Ishikawa (cell line): Measurements from ENCODE around the gene ECE2.

ENCODE experiments used
- CEBPB ChIP-seq: IDR thresholded peaks from 2 replicates; pipeline ENCODE4 v1.6.1; 2012
- CREB1 ChIP-seq: IDR thresholded peaks from 2 replicates; pipeline ENCODE4 v1.6.1; 2012; ENCODE audit warnings: low read depth
- EGR1 ChIP-seq: IDR thresholded peaks from 2 replicates; pipeline ENCODE4 v1.6.1; 2012
- EP300 ChIP-seq: IDR thresholded peaks from 2 replicates; pipeline ENCODE4 v1.6.1; 2012; ENCODE audit warnings: borderline replicate concordance
- FOXM1 ChIP-seq: IDR thresholded peaks from 2 replicates; pipeline ENCODE4 v1.6.1; 2012; ENCODE audit warnings: low read depth, borderline replicate concordance
- NFIC ChIP-seq: IDR thresholded peaks from 2 replicates; pipeline ENCODE4 v1.6.1; 2012
- RAD21 ChIP-seq: IDR thresholded peaks from 2 replicates; pipeline ENCODE4 v1.6.1; 2012; ENCODE audit warnings: low read depth
- TAF1 ChIP-seq: IDR thresholded peaks from 2 replicates; pipeline ENCODE4 v1.6.1; 2012; ENCODE audit warnings: low read depth, mild to moderate bottlenecking
- TCF12 ChIP-seq: IDR thresholded peaks from 2 replicates; pipeline ENCODE4 v1.6.1; 2012; ENCODE audit warnings: low read depth
- TEAD4 ChIP-seq: IDR thresholded peaks from 2 replicates; pipeline ENCODE4 v1.6.1; 2012
- YY1 ChIP-seq: IDR thresholded peaks from 2 replicates; pipeline ENCODE4 v1.6.1; 2012; ENCODE audit warnings: low read depth
- ZBTB7A ChIP-seq: IDR thresholded peaks from 2 replicates; pipeline ENCODE4 v1.6.1; 2012; ENCODE audit warnings: low read depth
- TF ChIP-seq, protein P1 (sequence below): IDR thresholded peaks from 2 replicates; pipeline ENCODE4 v1.6.1; 2012
- TF ChIP-seq, protein P2 (sequence below): IDR thresholded peaks from 2 replicates; pipeline ENCODE4 v1.6.1; 2012; ENCODE audit warnings: low read depth, mild to moderate bottlenecking
- TF ChIP-seq, protein P3 (sequence below): IDR thresholded peaks from 2 replicates; pipeline ENCODE4 v1.6.1; 2012

The ECE2 gene

DNA sequence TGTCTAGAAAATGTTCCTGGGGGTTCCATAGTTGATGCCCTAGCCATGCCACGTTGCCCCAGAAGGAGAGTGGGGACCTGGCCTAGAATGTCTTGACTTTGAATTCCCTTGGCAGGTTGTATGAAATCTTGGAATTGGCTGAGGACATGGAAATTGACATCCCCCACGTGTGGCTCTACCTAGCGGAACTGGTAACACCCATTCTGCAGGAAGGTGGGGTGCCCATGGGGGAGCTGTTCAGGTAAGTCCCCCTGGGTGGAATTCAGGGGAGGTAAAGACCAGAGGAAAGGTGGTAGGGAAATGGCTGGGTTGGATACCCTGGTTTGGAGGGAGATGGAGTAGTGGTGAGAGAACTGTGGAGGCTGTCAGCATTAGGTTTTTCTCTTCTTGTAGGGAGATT lies 52.7 kb downstream of the ECE2 start:
- no peak for TF ChIP-seq YY1
- TF ChIP-seq EGR1: no peak

DNA sequence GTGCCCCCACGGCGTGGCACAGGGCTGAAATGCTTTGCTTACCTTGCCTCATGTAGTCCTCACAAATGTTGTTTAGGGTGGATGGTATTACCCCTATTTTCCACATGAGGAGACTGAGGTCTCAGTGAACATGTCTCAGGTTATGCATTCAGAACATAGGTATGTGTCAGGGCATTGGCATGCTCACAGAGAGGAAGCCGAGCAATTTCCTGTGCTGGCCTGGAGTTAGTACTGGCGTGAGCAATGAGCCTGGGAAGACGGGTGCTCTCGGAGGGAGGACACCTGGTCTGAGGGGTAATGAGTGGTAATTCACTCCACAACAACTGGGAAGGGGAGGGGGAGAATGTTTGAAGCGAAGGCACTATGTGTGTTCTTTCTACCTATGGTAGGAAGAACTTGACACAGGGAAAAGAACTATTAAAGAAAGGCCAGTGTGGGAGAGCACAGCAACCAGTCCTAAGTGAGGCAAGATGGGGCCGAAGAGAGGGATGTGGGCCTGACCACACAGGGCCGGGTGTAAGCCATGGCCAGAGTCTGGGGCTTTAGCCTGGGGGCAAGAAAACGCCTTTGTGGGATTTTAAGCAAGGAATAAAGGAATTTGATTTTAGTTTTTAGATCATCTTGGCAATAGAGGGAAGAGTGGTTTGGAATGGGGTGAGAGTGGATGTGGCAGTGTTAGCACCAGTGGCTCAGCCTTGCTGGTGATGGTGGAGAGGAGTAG lies 56.7 kb downstream of the ECE2 start:
- TF ChIP-seq YY1 (no peak), NFIC (no peak)

DNA sequence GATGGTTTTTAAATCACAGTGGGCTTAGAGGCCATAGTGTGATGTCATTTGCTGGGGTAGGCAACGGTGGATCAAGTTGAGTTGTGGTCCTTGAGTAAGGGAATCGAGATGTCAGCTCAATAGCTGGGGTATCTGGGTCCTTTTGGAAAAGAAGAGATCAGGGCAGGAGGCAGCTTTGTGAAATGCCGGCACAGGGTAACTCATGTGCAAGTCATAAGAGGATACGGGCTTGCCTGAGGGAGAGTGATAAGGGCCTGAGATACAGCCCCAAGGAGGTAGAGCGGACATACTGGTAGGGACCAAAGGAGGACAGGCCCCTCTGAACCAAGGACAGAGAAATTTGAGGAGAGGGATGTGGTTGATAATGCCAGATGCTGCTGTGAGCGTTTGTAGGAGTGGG lies 57.4 kb downstream of the ECE2 start:
- TF ChIP-seq RAD21 (no peak), YY1 (no peak), EP300 (no peak), TAF1 (no peak), EGR1 (no peak), NFIC (no peak), CREB1 (no peak)

DNA sequence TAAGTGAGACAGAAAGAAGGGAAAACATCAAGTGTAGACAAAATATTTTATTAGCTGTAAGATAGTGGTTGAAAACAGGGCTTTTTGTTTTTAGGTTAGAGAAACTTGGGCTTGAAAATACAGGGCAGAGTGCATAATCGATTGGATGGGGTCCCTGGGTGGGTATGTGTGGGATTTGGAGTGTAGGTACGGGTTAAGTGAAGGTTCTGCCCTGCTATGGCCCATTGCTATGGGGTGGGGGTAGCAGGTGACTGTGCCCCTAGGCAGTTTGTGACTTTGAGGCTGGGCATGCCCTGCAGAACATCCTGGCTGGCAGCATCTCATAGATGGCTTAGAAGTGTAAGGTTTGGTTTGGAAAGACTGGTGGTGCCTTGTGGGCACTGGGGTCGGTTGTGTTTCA lies 57.9 kb downstream of the ECE2 start:
- TF ChIP-seq CREB1 (no peak), YY1 (no peak), TEAD4 (no peak), RAD21 (no peak), NFIC (no peak)
- TF ChIP-seq, protein P1, sequence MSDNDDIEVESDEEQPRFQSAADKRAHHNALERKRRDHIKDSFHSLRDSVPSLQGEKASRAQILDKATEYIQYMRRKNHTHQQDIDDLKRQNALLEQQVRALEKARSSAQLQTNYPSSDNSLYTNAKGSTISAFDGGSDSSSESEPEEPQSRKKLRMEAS: no peak
- TF ChIP-seq, protein P2, sequence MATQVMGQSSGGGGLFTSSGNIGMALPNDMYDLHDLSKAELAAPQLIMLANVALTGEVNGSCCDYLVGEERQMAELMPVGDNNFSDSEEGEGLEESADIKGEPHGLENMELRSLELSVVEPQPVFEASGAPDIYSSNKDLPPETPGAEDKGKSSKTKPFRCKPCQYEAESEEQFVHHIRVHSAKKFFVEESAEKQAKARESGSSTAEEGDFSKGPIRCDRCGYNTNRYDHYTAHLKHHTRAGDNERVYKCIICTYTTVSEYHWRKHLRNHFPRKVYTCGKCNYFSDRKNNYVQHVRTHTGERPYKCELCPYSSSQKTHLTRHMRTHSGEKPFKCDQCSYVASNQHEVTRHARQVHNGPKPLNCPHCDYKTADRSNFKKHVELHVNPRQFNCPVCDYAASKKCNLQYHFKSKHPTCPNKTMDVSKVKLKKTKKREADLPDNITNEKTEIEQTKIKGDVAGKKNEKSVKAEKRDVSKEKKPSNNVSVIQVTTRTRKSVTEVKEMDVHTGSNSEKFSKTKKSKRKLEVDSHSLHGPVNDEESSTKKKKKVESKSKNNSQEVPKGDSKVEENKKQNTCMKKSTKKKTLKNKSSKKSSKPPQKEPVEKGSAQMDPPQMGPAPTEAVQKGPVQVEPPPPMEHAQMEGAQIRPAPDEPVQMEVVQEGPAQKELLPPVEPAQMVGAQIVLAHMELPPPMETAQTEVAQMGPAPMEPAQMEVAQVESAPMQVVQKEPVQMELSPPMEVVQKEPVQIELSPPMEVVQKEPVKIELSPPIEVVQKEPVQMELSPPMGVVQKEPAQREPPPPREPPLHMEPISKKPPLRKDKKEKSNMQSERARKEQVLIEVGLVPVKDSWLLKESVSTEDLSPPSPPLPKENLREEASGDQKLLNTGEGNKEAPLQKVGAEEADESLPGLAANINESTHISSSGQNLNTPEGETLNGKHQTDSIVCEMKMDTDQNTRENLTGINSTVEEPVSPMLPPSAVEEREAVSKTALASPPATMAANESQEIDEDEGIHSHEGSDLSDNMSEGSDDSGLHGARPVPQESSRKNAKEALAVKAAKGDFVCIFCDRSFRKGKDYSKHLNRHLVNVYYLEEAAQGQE: no peak
- TF ChIP-seq, protein P3, sequence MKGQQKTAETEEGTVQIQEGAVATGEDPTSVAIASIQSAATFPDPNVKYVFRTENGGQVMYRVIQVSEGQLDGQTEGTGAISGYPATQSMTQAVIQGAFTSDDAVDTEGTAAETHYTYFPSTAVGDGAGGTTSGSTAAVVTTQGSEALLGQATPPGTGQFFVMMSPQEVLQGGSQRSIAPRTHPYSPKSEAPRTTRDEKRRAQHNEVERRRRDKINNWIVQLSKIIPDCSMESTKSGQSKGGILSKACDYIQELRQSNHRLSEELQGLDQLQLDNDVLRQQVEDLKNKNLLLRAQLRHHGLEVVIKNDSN: no peak

DNA sequence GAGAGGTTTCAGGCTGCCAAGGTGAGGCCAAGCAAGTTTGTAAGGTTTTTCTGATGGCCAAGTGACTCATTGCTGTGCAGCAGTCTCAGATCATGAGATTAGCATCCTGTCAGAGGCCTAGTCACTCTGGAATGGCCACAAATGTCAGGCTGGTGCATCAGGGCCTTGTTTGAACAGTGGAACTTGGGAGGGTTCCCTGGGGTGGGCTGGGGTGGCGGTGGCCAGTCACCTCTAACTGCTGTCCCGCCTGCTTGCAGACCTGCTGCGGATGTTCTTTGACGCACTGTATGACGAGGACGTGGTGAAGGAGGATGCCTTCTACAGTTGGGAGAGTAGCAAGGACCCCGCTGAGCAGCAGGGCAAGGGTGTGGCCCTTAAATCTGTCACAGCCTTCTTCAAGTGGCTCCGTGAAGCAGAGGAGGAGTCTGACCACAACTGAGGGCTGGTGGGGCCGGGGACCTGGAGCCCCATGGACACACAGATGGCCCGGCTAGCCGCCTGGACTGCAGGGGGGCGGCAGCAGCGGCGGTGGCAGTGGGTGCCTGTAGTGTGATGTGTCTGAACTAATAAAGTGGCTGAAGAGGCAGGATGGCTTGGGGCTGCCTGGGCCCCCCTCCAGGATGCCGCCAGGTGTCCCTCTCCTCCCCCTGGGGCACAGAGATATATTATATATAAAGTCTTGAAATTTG lies 58.8 kb downstream of the ECE2 start:
- TF ChIP-seq EP300 (0 out of 2 replicates have a peak, but pooled peaks have one; percentile 4), NFIC (no peak)

DNA sequence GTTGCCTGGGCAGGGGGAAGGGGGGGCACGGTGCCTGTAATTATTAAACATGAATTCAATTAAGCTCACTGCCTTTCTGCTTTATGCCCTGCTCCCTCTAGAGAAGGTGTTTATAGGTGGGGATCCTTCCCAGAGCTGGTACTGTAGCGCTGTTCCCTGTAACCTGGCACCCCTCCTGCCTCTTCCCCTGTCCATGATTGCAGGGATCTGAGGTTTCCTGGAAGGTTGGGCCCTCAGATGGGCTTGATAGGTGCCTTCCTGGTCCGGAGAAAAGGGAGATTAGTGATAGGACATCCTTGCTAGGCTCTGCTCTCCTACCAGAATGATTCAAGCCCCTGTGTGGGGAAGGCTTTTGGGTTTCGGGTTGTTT lies 59.5 kb downstream of the ECE2 start:
- TF ChIP-seq ZBTB7A (peak; percentile 18), YY1 (no peak)

DNA sequence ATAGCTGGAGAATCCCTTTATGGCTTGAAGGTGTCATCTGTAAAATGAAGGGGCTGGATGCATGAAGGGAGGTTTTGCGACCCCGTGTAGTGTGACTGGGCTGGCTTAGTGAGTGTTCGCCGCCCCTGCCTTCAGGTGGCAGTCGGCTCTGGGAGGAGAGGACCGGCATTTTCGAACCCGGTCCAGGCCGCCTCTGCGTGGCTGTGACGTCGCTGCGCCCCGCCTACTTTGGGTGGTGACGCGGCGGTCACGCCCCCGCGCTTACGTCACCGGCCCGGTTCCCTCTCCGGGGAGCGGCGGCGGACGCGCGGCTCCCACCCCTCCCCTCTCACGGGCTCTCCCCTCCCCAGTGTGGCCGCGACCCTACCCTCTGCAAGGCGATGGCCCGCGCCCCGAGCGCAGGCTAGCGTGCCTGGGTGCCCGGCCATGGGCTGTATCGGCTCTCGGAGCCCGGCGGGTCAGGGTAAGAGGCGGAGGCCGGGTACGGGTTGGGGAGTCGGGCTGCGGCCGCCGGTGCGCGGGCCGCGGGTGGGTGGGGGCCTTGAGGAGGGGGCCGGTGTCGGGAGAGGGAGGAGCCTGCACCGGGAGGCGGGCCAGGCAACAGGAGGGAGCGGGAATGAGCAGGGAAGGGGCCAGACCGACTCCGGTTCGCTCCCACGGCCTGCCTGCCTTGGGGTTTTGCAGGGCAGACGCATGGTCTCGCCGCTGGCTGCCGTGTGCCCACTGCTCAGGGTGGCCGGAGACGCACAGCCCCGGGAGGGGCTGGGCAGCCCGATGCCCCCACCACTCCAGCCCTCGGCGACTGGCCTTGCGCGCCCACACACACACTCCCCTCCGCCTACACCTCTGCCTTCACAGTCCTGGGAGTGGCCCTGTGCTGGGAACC lies 60.1 kb downstream of the ECE2 start:
- 0 out of 2 replicates have a peak, but pooled peaks have one; percentile 66 for TF ChIP-seq YY1
- TF ChIP-seq, protein P1: peak; percentile 40; the same call in 1 of the 2 replicates
- TF ChIP-seq EGR1: peak; percentile 94
- TF ChIP-seq TAF1: peak; percentile 40
- no peak for TF ChIP-seq NFIC
- peak; percentile 25; the same call in 1 of the 2 replicates for TF ChIP-seq TEAD4
- TF ChIP-seq CEBPB: no peak; the same call in 1 of the 2 replicates
- no peak for TF ChIP-seq FOXM1
- peak; percentile 98 for TF ChIP-seq CREB1
- no peak; the same call in 1 of the 2 replicates for TF ChIP-seq ZBTB7A
- TF ChIP-seq, protein P2: no peak
- TF ChIP-seq, protein P3: peak; percentile 60
- no peak for TF ChIP-seq RAD21
- TF ChIP-seq TCF12: peak; percentile 60
- no peak for TF ChIP-seq EP300
